ENCODE data around the gene NCK2.

- no peak for TF ChIP-seq CTCF (conservative IDR thresholded peaks at IDR 0.05; ENCODE audit: low read depth, low read length)
- TF ChIP-seq EZH2 (IDR thresholded peaks at IDR 0.05; ENCODE audit: borderline replicate concordance, low read depth, low read length, poor library complexity, severe bottlenecking), result no peak
These were observed 146.1 kb downstream of the NCK2 start for GRCh38 chr2:105890856-105891255.

Measured in A673 (cell line).